ENCODE results near the gene WDTC1.
A peak's percentile ranks its signal among the peaks of the same experiment; 100 is the strongest.

WDTC1 gene

DNA sequence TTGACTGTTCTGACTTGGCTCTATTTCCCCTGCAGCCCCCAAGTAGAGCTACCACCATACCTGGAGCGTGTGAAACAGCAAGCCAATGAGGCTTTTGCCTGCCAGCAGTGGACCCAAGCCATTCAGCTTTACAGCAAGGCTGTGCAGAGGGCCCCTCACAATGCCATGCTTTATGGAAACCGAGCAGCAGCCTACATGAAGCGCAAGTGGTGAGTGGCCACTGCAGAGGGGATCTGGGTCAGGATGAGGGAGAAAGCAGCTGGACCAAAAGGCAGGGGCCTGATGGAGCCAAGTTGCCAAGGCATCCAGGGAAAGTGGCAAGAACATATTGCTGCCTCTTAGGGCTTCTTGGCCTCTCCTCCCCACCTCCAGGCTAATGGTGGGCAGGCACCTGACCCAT is 63.5 kb downstream of the WDTC1 start:
- TF ChIP-seq, protein P1, sequence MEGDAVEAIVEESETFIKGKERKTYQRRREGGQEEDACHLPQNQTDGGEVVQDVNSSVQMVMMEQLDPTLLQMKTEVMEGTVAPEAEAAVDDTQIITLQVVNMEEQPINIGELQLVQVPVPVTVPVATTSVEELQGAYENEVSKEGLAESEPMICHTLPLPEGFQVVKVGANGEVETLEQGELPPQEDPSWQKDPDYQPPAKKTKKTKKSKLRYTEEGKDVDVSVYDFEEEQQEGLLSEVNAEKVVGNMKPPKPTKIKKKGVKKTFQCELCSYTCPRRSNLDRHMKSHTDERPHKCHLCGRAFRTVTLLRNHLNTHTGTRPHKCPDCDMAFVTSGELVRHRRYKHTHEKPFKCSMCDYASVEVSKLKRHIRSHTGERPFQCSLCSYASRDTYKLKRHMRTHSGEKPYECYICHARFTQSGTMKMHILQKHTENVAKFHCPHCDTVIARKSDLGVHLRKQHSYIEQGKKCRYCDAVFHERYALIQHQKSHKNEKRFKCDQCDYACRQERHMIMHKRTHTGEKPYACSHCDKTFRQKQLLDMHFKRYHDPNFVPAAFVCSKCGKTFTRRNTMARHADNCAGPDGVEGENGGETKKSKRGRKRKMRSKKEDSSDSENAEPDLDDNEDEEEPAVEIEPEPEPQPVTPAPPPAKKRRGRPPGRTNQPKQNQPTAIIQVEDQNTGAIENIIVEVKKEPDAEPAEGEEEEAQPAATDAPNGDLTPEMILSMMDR (IDR thresholded peaks at IDR 0.05; ENCODE audit: insufficient read depth, low read depth, low read length, missing control alignments), result no peak
- H3K4me3 ChIP-seq (ENCODE audit: low read length), result no peak overlapping the region
- DNase-seq (ENCODE audit: low read depth), result no peak

DNA sequence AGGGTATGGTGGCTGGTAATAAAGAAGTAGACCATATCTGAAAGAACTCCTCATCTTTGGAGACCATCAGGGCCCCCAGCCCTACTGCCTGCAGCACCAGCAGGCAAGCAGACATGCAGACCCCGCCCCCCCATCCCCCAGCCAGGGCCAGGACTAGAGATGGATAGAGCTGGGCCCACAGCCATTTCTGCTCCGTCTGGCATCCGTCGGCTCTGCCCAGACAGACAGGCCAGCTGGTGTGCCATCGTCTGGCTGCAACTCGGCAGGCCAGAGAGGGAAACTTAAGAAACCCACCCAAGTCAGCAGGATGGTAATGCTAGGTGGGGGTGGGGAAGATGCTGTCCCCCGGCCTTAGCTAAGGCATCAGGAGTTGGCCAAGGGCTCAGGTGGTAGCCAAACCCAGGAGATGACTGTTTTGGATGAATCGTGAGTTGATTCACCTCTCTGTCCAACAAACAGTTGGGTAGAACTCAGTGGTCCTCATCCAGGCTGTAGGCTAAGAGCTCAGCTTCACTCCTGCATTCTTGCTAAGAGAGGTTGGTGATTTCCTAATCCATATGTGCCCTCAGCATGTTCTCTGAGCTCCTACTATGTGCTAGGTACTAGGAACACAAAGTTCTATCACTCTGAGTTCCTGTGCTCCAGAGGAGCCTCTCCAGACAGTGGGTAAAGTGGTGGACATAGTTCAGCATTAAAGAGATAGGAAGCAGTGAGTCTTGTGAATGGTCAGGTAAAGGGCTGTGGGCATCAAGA is 64.4 kb downstream of the WDTC1 start:
- no peak overlapping the region for H3K4me3 ChIP-seq (ENCODE audit: low read length)
- TF ChIP-seq, protein P1 (IDR thresholded peaks at IDR 0.05; ENCODE audit: insufficient read depth, low read depth, low read length, missing control alignments), result no peak
- peak; percentile 30 for DNase-seq (ENCODE audit: low read depth)

DNA sequence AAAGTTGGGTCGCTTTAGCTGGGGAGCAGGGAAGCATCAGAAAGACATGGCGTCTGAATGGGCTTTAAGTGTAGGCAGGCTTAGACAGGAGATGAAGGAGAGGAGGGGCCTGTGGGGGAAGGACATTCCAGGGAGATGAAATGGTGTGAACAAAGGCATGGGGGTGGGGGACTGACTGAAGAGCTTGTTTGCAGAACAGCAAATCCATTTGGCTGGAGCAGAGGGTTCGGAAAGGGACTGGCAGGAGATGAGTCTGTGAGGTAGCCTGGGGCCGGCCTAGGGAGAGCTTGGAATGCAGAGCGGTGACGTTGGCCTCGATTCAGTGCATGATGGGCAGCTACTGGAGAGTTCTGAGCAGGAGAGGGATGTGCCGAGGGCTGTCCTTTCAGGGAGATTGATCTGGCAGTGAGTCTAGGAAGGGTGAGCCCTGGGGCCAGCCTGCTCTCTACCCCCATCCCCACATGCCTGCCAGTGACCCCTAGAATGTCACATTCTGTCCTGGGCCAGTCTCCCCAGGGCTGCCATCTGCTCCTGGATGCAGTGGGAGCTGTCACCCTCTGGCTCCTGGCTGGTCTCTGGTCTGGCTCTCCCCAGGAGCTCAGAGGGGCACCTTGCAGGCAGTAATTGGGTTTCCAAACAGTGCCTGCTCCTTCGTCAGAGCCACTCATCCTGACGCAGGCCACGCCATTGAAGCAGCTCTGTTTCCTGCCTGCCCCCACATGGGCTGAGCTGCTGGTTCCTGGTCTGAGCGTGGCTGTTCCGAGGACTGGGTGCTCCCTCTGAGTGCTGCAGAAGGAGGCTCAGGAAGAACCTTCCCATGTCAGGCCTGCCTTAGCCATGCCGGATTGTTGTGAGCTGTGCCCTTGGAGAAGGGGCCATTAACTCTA is 65.2 kb downstream of the WDTC1 start:
- H3K4me3 ChIP-seq (ENCODE audit: low read length), result no peak overlapping the region
- DNase-seq (ENCODE audit: low read depth), result peak; percentile 100
- TF ChIP-seq, protein P1 (IDR thresholded peaks at IDR 0.05; ENCODE audit: insufficient read depth, low read depth, low read length, missing control alignments), result no peak

DNA sequence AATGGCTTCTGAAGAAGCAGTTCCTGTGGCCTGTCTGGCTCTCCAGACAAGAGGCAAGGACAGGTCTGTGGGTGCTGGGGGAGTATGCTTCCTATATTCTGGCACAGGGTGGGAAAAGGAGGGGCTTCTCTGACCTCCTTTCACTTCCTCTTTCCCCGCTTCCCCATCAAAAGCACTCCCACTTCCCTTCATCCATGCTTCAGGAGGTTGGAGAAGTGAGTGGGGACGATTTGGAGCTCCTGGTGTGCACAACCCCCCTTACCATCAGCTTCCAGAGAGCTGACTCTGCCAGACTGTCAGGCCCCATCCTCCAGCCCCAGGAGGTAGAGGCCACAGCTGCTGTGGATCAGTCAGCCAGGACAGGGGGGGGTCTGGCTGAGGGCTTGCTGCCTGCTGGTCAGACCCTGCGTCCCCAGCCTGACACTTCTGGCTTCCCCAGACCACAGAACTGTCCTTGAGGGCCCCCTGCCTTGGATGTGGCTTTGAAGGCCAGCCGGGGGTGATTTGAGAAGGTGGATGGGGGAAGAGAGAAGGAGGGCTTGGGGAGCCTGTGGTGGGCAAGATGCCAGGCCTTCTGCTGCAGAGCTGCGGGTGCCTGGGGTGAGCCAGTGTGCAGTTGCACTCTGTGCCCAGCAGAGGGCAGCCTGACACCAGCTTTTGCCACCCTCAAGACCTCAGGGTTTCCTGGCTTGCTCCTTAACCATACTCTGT is 66.1 kb downstream of the WDTC1 start:
- TF ChIP-seq, protein P1 (IDR thresholded peaks at IDR 0.05; ENCODE audit: insufficient read depth, low read depth, low read length, missing control alignments), result peak; percentile 95
- DNase-seq (ENCODE audit: low read depth), result peak; percentile 86
- H3K4me3 ChIP-seq (ENCODE audit: low read length), result no peak overlapping the region

DNA sequence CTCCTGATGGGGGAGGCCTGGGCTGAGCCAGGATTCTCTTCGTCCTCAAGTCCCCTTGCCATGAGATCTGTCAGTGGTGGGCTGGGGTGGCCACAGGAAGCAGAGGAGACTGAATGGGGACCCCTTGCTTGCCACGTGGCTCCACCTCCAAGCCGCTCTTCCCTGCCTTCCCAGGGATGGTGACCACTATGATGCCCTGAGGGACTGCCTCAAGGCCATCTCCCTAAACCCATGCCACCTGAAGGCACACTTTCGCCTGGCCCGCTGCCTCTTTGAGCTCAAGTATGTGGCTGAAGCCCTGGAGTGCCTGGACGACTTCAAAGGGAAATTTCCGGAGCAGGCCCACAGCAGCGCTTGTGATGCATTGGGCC is 66.6 kb downstream of the WDTC1 start:
- TF ChIP-seq, protein P1 (IDR thresholded peaks at IDR 0.05; ENCODE audit: insufficient read depth, low read depth, low read length, missing control alignments), result no peak
- no peak for DNase-seq (ENCODE audit: low read depth)

DNA sequence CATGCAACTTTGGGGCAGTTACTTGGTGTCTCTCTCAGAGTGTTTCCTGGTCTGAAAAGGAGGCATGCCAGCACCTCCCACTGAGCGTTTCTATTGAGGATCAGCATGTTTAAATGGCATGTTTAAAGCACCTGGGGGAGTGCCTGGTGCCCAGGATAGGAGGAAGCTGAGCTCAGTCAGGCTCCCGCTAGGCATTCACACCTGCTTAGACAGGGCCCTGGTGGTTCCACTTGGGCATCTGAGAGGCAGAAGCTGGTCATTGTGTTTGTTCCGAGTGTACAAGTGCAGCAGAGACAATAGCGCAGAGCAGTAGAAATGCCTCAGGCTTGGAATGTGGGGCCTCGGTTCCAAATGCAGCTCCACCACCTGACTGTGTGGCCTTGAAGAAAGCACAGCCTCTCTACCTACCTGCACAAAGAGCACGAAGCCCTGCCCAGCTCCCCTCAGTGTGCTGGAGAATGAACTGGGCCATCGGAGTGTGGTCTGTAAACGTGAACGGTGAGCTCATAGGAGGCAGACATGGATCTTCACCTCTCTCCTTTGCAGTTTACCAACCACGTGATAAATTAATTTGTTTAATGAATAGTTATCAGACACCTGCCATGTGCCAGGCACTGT is 67.3 kb downstream of the WDTC1 start:
- H3K4me3 ChIP-seq (ENCODE audit: low read length), result no peak overlapping the region
- TF ChIP-seq, protein P1 (IDR thresholded peaks at IDR 0.05; ENCODE audit: insufficient read depth, low read depth, low read length, missing control alignments), result no peak
- no peak for DNase-seq (ENCODE audit: low read depth)

More for the DNA sequence above, 66.6 kb downstream of the WDTC1 start:
- H3K4me3 ChIP-seq (ENCODE audit: low read length), result no peak overlapping the region
